ENCODE results near the gene RAD21L1. TPM values are rescaled to one million over a fixed set of nuclear protein-coding genes. Genes with fewer than 3 reads are reported as not detected.

Gene RAD21L1
- total and polyA plus RNA-seq, 10 donors = not detected

DNA sequence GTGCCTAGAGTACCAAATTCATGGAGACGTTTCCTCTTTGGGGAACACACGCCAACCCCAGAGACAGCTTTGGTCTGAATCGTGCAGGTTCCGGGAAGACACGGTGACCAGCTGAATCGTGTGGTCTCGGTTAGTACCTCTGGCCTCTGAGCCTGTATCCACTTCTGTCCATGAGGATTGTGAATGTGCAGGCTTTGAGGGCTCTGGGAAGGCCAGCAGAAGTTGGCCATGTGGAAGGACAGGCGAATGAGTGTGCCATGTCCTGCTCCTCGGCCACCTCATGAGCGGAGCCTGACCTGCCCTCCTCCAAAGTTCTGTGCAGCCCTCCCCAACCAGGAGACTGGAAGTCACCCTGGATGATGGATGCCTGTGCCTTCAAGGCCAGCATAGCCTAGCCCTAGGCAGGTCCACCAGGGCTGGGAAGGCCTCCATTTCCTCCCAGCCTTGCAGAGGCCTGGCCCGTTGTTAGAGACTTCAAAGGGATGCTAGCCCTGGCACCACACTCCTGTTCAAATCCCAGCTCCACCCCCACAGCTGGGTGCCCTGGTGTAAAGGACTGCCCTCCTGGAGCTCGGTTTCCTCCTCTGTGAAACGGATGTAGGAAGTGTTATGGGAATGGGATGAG is 39.4 kb upstream of the RAD21L1 start:
- Histone ChIP-seq H3K9me3 (no peaks in the 10 kb centered on the region), H3K36me3 (no peaks in the 10 kb centered on the region), H3K4me3 (no peak overlapping the region), H3K27me3 (replicated peaks in 1 of 7) (peaks cover 0 to 46% (median 16%) of the 10 kb centered on the region in 7 donors), H3K4me1 (peaks cover 0 to 24% (median 17%) of the 10 kb centered on the region in 6 donors), H3K27ac (no peak overlapping the region)
- TF ChIP-seq POLR2AphosphoS5 (IDR thresholded peaks at IDR 0.05) (no peak), POLR2A (IDR thresholded peaks at IDR 0.05) (no peak)
- TF ChIP-seq, protein P1, sequence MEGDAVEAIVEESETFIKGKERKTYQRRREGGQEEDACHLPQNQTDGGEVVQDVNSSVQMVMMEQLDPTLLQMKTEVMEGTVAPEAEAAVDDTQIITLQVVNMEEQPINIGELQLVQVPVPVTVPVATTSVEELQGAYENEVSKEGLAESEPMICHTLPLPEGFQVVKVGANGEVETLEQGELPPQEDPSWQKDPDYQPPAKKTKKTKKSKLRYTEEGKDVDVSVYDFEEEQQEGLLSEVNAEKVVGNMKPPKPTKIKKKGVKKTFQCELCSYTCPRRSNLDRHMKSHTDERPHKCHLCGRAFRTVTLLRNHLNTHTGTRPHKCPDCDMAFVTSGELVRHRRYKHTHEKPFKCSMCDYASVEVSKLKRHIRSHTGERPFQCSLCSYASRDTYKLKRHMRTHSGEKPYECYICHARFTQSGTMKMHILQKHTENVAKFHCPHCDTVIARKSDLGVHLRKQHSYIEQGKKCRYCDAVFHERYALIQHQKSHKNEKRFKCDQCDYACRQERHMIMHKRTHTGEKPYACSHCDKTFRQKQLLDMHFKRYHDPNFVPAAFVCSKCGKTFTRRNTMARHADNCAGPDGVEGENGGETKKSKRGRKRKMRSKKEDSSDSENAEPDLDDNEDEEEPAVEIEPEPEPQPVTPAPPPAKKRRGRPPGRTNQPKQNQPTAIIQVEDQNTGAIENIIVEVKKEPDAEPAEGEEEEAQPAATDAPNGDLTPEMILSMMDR (IDR thresholded peaks at IDR 0.05 in 8 of 11, conservative IDR thresholded peaks at IDR 0.05 in 3 of 11) = no peak
- no peak for DNase-seq
- 77 to 85% (median 81%) methylated on average over 11 to 13 of the region's 13 CpGs for WGBS, 5 donors
- intact Hi-C loops (cut with DNase I; ENCODE audit: low total_unique reads) = no loop called here

DNA sequence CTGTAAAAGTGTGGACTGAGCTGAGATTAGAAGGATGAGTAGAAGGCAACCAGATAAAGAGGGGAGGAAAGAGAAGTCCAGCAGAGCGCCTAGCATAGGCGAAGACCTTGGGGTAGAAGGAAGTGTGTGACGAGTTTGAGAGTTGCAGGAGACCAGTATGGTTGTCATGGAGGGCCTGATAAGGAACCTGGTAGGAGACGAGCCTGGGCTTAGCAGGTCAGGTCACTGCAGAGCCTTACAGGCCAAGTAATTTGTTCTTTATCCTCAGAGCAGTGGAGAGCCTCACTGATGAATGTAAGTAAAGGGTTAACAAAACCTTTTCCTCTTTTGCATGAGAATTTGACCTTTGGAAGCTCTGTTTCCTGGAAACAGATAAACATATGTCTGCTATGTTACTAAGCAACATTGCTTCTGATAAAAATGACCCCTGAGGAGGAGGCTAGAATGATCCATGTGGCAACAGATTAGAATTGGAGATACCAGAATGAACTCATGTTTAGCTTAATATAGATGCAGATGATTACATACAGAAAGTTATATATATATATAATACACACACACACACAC is 38.2 kb upstream of the RAD21L1 start:
- no peak overlapping the region for H3K4me3 ChIP-seq
- no peak overlapping the region for H3K27ac ChIP-seq
- H3K9me3 ChIP-seq = no peaks in the 10 kb centered on the region
- 45 to 70% (median 59%) methylated on average over 4 of the region's 4 CpGs for WGBS, 5 donors
- no peak for DNase-seq
- TF ChIP-seq, protein P1 (IDR thresholded peaks at IDR 0.05 in 8 of 11, conservative IDR thresholded peaks at IDR 0.05 in 3 of 11) = no peak
- TF ChIP-seq POLR2AphosphoS5 (IDR thresholded peaks at IDR 0.05) = no peak
- no peak for TF ChIP-seq POLR2A (IDR thresholded peaks at IDR 0.05)
- peaks cover 0 to 24% (median 17%) of the 10 kb centered on the region in 6 donors for H3K4me1 ChIP-seq
- peaks cover 0 to 46% (median 16%) of the 10 kb centered on the region in 7 donors for H3K27me3 ChIP-seq (replicated peaks in 1 of 7)
- intact Hi-C loops (cut with DNase I; ENCODE audit: low total_unique reads) = no loop called here
- H3K36me3 ChIP-seq = no peaks in the 10 kb centered on the region

DNA sequence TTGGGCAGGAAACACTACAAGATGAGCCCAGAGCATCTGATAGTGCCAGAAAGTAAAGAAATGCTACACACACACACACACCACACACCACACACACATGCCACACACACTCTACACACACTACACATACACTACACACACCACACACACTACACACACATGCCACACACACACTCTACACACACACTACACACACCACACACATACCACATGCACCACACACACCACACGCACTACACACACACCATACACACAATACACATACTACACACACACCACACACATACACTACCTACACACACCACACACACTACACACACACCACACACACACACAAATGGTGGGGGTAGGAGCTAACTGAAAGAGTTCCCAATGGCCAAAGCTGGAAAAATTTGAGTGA is 37.5 kb upstream of the RAD21L1 start:
- TF ChIP-seq POLR2AphosphoS5 (IDR thresholded peaks at IDR 0.05) (no peak), POLR2A (IDR thresholded peaks at IDR 0.05) (no peak)
- TF ChIP-seq, protein P1 (IDR thresholded peaks at IDR 0.05 in 8 of 11, conservative IDR thresholded peaks at IDR 0.05 in 3 of 11) = no peak
- Histone ChIP-seq H3K4me3 (no peak overlapping the region), H3K4me1 (peaks cover 0 to 24% (median 17%) of the 10 kb centered on the region in 6 donors), H3K9me3 (no peaks in the 10 kb centered on the region), H3K27me3 (replicated peaks in 1 of 7) (peaks cover 0 to 44% (median 16%) of the 10 kb centered on the region in 7 donors), H3K27ac (no peak overlapping the region), H3K36me3 (no peaks in the 10 kb centered on the region)
- WGBS, 5 donors = 84 to 100% (median 100%) methylated on average over 1 of the region's 1 CpG
- intact Hi-C loops (cut with DNase I; ENCODE audit: low total_unique reads) = no loop called here
- no peak for DNase-seq

DNA sequence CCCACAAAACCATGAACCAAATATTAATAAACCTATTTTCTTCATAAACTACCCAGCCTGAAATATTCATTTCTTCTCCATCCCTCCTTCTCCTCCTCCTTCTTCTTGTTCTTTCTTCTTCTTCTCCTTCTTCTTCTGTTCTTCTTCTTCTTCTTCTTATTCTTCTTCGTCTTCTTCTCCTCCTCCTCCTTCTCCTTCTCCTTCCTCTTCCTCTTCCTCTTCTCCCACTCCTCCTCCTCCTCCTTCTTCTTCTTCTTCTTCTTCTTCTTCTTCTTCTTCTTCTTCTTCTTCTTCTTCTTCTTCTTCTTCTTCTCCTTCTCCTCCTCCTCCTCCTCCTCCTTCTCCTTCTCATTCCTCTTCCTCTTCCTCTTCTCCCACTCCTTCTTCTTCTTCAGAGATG is 36.0 kb upstream of the RAD21L1 start:
- Histone ChIP-seq H3K4me3 (no peak overlapping the region), H3K9me3 (no peaks in the 10 kb centered on the region), H3K36me3 (no peaks in the 10 kb centered on the region), H3K4me1 (peaks cover 0 to 18% (median 13%) of the 10 kb centered on the region in 6 donors), H3K27ac (no peak overlapping the region), H3K27me3 (replicated peaks in 1 of 7) (peaks cover 0 to 30% (median 11%) of the 10 kb centered on the region in 7 donors)
- TF ChIP-seq, protein P1 (IDR thresholded peaks at IDR 0.05 in 8 of 11, conservative IDR thresholded peaks at IDR 0.05 in 3 of 11) = no peak
- TF ChIP-seq POLR2A (IDR thresholded peaks at IDR 0.05) (no peak), POLR2AphosphoS5 (IDR thresholded peaks at IDR 0.05) (no peak)
- DNase-seq = no peak
- 26 to 48% (median 32%) methylated on average over 1 of the region's 1 CpG for WGBS, 5 donors
- intact Hi-C loops (cut with DNase I; ENCODE audit: low total_unique reads) = no loop called here

Measured in spleen (tissue), 11 donors.